NCI-H2227 (cell line): ENCODE results near the gene FLNB.

Source experiments
- DNase-seq: peaks from one replicate; lab custom pipeline; 2025; ENCODE audit not compliant: unreplicated experiment; lab: John Stamatoyannopoulos, UW

FLNB gene

GRCh38 chr3:58130591-58130990 lies 122.4 kb downstream of the FLNB start:
- DNase-seq = no peak

DNA sequence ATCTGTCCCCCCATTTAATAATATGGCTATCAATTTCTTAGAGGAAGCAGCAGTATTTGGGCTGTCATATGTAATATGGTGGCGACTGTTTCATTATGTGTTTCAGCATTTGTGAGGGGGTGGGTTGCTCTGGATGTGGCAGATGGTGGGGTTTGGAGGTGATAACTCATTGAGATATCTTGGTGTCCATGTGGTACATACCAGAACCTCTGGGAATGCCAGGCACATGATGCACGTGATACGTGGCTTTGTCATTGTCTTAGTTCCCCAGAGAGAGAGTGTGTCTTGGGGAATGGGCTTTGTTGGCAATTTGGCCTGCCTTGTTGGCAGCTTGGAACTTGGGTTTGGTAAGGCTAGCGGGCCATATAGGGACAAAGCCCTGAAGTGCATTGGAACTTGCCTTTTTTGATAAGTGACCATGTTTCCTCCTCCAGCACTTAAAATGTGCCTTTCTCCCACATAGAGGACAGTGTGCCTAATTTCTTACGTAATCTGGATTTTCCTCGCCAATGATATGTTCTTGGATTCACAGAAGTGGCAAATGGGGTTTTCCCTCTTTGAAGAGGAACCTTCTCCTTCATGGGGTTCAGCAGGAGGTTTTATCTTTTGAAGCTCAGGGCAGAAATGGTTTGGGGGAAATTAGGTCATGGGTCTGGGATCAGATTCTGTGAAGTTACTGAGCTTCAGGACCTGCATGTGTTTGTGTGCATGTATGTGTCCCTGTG lies 123.0 kb downstream of the FLNB start:
- no peak for DNase-seq

GRCh38 chr3:58132850-58133249 lies 124.6 kb downstream of the FLNB start:
- DNase-seq = no peak

GRCh38 chr3:58134468-58134867 lies 126.2 kb downstream of the FLNB start:
- DNase-seq = no peak

DNA sequence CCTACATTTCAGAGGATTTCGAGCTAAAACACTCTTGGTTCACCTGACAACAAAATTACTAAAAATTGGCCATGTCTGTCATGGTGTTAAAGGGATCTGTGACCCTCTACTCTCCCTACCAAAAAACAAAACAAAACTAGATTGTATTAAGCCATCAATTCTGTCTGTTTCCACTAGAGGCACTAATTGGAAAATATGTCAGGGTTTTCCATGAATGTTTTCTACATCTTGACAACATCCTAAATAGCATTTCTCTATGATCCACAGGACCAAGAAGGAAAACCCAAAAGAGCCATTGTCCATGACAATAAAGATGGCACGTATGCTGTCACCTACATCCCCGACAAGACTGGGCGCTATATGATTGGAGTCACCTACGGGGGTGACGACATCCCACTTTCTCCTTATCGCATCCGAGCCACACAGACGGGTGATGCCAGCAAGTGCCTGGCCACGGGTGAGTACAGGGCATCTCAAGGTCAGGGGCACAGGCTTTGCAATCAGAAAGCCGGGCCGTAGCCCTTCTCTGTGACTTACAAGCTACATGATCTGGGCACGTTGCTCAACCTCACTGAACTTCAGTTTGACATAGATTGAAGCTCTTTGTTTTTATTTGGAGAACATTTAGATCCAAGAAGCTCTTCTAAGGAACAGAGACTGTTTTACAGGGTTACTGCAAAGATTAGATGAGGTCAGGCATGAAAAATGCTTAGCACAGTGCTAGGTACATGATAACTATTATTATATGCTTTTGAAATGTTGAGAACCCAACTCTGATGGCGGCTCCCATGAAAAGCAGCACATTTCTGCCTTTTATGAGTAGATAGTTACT lies 127.7 kb downstream of the FLNB start:
- peak; percentile 26 for DNase-seq

DNA sequence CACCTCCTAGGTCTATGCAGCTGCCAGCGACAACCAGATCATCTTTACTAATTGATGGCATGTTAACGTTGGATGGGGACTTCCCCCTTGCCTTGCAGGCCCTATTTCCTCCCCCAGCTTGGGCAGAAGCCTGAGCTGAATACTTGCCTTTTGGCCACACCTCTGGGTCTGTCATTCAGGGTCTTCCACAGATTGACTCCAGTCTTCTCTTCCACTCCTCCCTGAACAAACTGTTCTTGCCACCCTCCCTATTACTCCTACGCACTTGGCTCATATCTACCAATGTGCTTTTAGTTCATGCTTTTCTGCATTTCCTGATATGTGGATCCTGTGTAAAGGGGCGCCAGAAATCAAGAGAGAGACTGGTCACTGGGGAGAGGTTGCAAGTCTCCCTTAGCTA lies 129.1 kb downstream of the FLNB start:
- no peak for DNase-seq

DNA sequence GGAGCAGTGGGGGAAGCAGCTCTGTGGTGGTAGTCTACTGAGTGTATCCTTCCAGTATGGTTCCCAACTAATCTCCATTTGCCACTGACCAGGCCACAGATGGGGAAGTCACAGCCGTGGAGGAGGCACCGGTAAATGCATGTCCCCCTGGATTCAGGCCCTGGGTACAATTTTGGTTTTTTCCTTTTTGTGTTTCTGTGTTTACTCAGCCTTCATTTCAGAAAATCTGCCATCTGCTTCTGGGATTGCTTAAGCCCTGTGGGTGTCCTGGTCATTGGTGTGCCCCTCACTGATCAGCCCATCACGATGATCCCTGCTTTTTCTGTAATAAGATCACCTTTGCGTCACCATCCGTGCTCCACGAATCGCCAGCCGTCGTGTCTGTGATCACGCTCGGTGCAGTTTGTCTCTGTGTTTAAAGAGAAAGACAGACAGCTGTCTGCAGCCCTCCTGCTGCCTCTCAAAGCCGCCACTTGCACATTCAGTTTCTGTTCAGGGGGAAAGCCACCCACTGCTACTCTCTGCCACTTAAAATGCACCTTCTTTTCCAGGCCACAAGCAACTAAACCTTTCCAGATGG lies 133.6 kb downstream of the FLNB start:
- no peak for DNase-seq

- no peak for DNase-seq
Measured at GRCh38 chr3:58143417-58144055, 135.3 kb downstream of the FLNB start.

DNA sequence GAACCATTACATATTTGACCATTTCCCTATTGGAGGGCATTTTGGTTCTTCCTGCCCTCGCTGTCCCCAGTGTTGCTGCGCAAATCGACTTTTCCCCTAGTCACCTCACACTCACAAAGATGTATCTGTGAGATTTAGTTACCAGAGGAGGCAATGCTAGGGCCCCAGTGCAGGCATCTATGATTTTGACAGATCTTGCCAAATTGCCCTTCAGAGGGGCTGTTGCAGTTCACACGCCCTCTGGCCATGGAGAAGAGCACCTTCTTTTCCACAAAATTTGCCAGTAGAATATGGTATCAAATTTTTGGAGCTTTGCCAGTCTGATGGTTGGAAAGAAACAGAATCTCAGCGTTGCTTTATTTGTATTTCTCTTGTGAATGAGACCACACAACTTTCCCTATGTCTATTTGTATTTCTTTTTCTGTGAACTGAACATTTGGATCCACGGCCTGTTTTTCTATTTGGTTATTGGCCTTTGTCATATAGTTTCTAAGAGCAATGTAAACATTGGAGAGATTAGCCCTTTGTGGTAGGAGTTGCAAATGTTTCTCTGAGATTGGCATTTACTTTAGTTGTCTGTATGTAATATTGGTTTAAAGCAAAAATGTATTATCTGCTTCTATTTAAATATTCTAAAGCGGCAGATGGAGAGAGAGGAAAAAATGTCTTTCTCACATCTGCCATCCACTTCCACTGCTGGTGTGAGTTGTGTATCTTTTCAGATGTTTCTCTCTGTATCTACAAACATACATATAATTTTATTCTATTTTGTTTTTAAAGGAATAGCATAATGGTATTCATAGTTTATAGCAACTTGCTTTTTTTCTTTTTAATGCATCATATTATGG lies 136.5 kb downstream of the FLNB start:
- no peak for DNase-seq

DNA sequence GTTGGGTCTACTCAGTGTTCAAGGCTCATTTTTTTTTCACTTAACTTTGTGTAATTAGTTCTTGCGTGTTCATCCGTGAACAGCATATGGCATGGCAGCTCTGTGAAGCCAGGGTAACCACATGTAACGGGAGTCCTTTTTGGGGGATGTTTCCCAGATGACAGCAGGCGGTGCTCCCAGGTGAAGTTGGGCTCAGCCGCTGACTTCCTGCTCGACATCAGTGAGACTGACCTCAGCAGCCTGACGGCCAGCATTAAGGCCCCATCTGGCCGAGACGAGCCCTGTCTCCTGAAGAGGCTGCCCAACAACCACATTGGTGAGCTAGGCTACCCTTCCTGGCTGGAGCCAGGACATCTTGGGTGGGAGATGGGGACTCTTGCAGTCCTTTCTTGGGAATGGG lies 139.8 kb downstream of the FLNB start:
- no peak for DNase-seq

- DNase-seq = no peak
Measured at GRCh38 chr3:58150130-58150809, 142.0 kb downstream of the FLNB start.

DNA sequence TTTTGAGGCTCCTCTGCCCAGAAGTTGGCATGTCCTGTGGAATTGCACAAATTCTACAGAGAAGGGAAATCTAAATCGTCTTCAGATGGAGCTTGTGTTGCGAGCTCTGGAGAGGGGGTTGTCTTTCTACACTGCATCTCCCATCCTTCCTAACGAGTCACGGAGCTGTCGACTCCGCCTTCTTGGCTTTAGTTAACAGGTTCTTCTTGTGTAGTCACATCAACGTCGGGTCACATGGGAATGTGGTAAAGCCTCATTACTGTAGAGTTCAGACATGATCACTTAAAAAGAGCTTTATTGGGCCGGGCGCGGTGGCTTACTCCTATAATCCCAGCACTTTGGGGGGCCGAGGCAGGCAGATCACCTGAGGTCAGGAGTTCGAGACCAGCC lies 142.6 kb downstream of the FLNB start:
- no peak for DNase-seq

- no peak for DNase-seq
Measured at GRCh38 chr3:58151637-58152036, 143.4 kb downstream of the FLNB start.

DNA sequence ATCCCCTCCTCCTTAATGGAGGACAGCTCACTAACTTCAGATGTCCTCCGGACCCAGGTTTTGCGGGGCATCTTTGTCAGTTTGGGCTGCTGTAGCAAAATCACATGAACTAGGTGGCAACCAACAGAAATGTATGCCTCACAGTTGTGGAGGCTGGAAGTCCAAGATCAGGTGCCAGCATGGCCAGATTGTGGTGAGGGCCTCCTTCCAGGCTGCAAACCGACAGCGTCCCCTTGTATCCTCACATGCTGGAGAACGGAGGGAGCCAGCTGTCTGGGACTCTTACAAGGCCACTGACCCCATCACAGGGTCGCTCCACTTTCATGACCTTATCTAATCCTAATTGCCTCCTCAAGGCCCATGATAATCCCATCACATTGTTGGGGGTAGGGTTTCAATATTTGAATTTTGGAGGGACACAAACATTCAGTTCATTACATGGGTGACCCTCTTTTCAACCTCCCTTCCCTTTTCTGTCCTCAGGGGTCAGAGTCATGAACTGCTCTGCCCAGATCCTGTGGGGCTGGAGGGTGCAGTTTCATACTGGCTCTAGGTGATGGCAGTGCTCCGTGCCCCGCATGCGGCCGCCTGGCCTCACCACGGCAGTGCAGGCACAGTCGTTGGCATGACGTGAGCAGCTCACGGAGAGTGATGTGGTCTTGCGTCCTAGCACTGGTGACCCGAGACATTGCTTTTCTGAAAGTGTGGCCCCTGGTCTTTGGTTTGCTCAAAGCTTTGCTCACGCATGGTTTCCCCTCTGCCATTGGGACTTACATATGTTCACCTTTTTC lies 144.2 kb downstream of the FLNB start:
- DNase-seq = no peak

GRCh38 chr3:58153371-58153770 lies 145.1 kb downstream of the FLNB start:
- no peak for DNase-seq

- DNase-seq = no peak
Measured at GRCh38 chr3:58154626-58155449, 146.6 kb downstream of the FLNB start.

GRCh38 chr3:58155838-58156237 lies 147.6 kb downstream of the FLNB start:
- no peak for DNase-seq

DNA sequence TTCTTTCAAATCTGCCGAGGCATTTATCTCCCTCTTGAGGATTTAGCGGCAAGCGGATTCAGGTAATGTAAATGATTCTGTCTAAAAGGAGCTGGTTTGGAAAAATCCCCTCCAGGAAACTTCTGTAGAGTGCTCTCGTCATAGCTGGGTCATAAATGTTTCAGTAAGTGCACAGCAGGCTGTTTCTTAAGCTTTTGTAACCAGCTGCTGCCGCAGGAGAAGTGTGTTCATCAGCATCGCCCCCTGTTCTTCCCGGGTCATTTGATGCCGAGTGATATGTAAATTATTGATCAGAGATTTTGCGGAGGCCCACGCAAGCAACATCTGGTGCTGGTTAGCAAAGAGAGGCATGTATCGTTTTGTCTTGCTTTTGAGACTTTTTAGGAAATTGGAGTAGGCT lies 149.5 kb downstream of the FLNB start:
- DNase-seq = peak; percentile 17
